Colonic mucosa (tissue), 4 donors: ENCODE data around the gene CFAP20. TPM values are rescaled to one million over a fixed set of nuclear protein-coding genes. Genes with fewer than 3 reads are reported as not detected.
"Not testable (repeated sequence)": the region's sequence is repeated elsewhere in the genome, so short reads cannot be mapped to it uniquely, and the experiment has no call there.

Source experiments
- DNase-seq: peaks from one replicate; pipeline ENCODE4 v3.0.0-alpha.2; 2020
- H3K27ac ChIP-seq: fragments of 200-600 bp; one replicate; pipeline ENCODE4 v1.8.0; 2021
- H3K27me3 ChIP-seq: fragments of 200-600 bp; one replicate; pipeline ENCODE4 v1.8.0; 2021
- H3K36me3 ChIP-seq: fragments of 200-600 bp; one replicate; pipeline ENCODE4 v1.8.0; 2021
- H3K4me1 ChIP-seq: fragments of 200-600 bp; one replicate; pipeline ENCODE4 v1.8.0; 2021; ENCODE audit warnings: mild to moderate bottlenecking
- H3K4me3 ChIP-seq: fragments of 200-600 bp; one replicate; pipeline ENCODE4 v1.8.0; 2021
- H3K9ac ChIP-seq, 2 donors: one replicate each; pipeline ENCODE4 v1.7.0; 2013; ENCODE audit warnings: control low read depth in 2 of 2, low read depth in 2 of 2, low read length in 2 of 2
- H3K9me3 ChIP-seq: fragments of 200-600 bp; one replicate; pipeline ENCODE4 v1.8.0; 2021
- CTCF ChIP-seq: fragments of 200-600 bp; IDR thresholded peaks from one replicate; pipeline ENCODE4 v1.8.0; 2022; ENCODE audit warnings: antibody characterized with exemption, mild to moderate bottlenecking
- intact Hi-C: fragments of 100-400 bp; cut with DNase I; formaldehyde crosslinking; loops from one replicate; pipeline ENCODE4 v1.14.1; 2022
- total RNA-seq, 2 donors: library from RNA; stranded (reverse); fragmentation: NEBNext Ultra II Directional in 1 of 2; extraction: Animal tissue kit (Norgen Biotek cat#: 25700) in 1 of 2; gene quantifications; one replicate each; pipeline ENCODE4 v1.2.1, GENCODE V29; 2021
- donor health status: healthy.
- donor health status: DM: no; HTN: no; CAD: no.
- donor health status: DM: no; HTN: no; CAD: no.

The CFAP20 gene
- total RNA-seq, 2 donors from 2014 or later: 26.7 to 32.1 TPM

GRCh38 chr16:58094026-58094425, 35.2 kb downstream of the CFAP20 start:
- Histone ChIP-seq H3K27ac (no peak overlapping the region), H3K4me1 (no peaks in the 10 kb centered on the region), H3K9ac (no peak overlapping the region), H3K36me3 (no peaks in the 10 kb centered on the region), H3K4me3 (no peak overlapping the region), H3K27me3 (no peaks in the 10 kb centered on the region), H3K9me3 (no peaks in the 10 kb centered on the region)
- DNase-seq: no peak
- no peak for TF ChIP-seq CTCF
- intact Hi-C loops: no loop called here

- H3K9ac ChIP-seq, intact Hi-C loops, H3K4me1 ChIP-seq, H3K4me3 ChIP-seq, H3K27ac ChIP-seq, H3K36me3 ChIP-seq, DNase-seq, H3K9me3 ChIP-seq, H3K27me3 ChIP-seq: not testable (repeated sequence)
Observed at GRCh38 chr16:58090396-58090795, 38.8 kb downstream of the CFAP20 start.

- intact Hi-C loops: no loop called here
- Histone ChIP-seq H3K36me3 (no peaks in the 10 kb centered on the region), H3K4me1 (no peaks in the 10 kb centered on the region), H3K4me3 (no peak overlapping the region), H3K27ac (no peak overlapping the region), H3K27me3 (no peaks in the 10 kb centered on the region), H3K9ac (no peak overlapping the region), H3K9me3 (no peaks in the 10 kb centered on the region)
- DNase-seq: no peak
- no peak for TF ChIP-seq CTCF
Observed at GRCh38 chr16:58088091-58088490, 41.1 kb downstream of the CFAP20 start.

- intact Hi-C loops: no loop called here
- Histone ChIP-seq H3K27ac (no peak overlapping the region), H3K36me3 (no peaks in the 10 kb centered on the region), H3K4me3 (no peak overlapping the region), H3K4me1 (no peaks in the 10 kb centered on the region), H3K27me3 (no peaks in the 10 kb centered on the region), H3K9me3 (no peaks in the 10 kb centered on the region), H3K9ac (no peak overlapping the region)
- DNase-seq: no peak
- TF ChIP-seq CTCF: no peak
Observed at GRCh38 chr16:58087209-58087913, 41.8 kb downstream of the CFAP20 start.

GRCh38 chr16:58086381-58087208, 42.6 kb downstream of the CFAP20 start:
- no peak for TF ChIP-seq CTCF
- H3K9me3 ChIP-seq: no peaks in the 10 kb centered on the region
- no peak overlapping the region for H3K4me3 ChIP-seq
- no peaks in the 10 kb centered on the region for H3K4me1 ChIP-seq
- DNase-seq: no peak
- H3K27ac ChIP-seq: no peak overlapping the region
- intact Hi-C loops: no loop called here
- H3K27me3 ChIP-seq: no peaks in the 10 kb centered on the region
- no peak overlapping the region for H3K9ac ChIP-seq
- H3K36me3 ChIP-seq: no peaks in the 10 kb centered on the region
